ENCODE data around the gene RNF208.

The RNF208 gene

DNA sequence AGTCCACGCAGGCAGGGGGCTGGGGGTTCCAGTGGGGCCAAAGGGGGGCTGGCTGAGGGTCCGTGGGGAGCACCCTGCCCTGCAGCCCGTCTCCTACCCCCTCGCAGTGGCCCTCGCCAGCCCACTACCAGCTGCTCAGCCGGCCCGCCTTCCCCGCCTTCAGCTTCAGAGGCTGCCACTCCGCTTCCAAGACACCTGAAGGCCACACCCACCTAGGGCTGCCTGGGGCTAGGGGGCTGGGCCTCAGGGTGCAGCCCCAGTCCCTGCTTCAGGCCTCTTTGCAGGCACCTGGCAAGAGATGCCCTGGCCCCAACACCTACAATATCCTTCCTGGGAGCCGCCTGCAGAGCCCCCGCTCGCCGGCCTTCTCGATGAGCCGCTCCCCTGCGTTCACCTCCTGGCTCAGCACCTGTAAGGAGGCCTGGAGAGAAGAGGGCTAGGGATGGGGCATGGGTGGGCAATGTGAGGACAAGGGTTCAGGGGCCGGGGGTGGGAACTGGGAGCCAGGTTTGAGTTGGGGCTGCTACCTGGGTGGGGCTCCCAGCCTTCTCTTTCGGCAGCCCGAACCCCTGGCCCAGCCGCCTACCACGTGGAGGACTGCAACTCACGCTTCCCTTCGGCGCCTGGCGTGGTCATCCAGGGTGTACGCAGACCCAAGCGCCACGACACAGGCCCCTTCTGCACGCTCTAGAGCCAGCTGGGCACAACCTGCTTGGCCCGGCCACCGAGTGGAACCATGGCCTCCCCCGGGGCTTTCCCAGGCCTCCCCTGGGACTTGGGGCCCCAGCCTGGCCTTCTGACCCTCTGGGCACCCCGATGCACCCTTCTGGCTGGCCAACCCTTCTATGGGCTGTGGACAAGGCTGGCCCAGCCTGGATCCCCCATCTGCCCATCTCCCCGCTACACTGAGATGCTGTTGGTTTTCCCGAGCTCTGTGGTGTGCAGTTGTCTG is 30.8 kb upstream of the RNF208 start:
- Histone ChIP-seq H3K36me3 (ENCODE audit: control insufficient read depth in 2 of 2, insufficient read depth in 2 of 2, low read length in 2 of 2) (peaks cover 0 to 3% of the 10 kb centered on the region in 2 donors), H3K4me3 (ENCODE audit: low read length in 2 of 2) (no peak overlapping the region), H3K9me3 (ENCODE audit: control insufficient read depth in 2 of 2, low read length in 2 of 2) (no peaks in the 10 kb centered on the region), H3K27me3 (ENCODE audit: control insufficient read depth in 1 of 2, insufficient read depth in 2 of 2, low read length in 2 of 2) (peaks cover 0 to 4% of the 10 kb centered on the region in 2 donors), H3K27ac (ENCODE audit: low read length) (no peak overlapping the region), H3K4me1 (ENCODE audit: control insufficient read depth, insufficient read depth, low read length) (peaks cover 27% of the 10 kb centered on the region), H3K9ac (ENCODE audit: low read length in 2 of 2) (no peak overlapping the region)

DNA sequence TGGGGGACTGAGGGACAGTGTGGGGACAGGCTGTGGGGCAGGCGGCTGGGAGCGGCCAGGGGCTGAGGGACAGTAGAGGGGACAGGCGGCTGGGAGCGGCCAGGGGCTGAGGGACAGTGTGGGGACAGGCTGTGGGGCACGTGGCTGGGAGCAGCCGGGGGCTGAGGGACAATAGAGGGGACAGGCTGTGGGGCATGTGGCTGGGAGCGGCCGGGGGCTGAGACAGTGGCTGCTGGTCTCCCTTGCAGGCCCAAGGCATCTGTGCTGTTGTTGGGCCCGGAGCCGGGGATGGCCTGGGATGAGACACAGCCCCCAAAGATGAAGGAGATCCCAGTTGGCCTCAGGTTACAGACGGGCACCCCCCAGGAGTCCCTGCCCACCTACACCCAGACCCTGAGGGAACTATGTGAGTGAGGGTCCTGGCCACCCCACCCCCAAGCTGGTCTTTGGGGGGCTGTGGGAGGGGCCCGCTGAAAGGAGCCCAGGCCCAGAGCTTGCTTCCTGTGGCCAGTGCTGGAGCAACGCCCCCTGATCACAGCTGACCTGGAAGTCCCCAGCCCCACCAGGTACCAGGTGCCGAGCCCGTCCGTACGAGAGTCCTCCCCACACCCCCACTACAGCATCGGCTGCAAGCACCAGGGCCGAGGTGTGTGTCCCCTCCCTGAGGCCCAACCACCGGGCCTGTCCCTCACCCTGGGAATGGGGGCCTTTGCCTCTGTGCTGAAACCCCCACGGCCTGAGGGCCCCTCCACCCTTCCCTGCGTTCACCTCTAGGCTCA is 29.6 kb upstream of the RNF208 start:
- Histone ChIP-seq H3K9me3 (ENCODE audit: control insufficient read depth in 2 of 2, low read length in 2 of 2) (no peaks in the 10 kb centered on the region), H3K9ac (ENCODE audit: low read length in 2 of 2) (no peak overlapping the region), H3K27ac (ENCODE audit: low read length) (no peak overlapping the region), H3K4me1 (ENCODE audit: control insufficient read depth, insufficient read depth, low read length) (peaks cover 24% of the 10 kb centered on the region), H3K27me3 (ENCODE audit: control insufficient read depth in 1 of 2, insufficient read depth in 2 of 2, low read length in 2 of 2) (peaks cover 0 to 4% of the 10 kb centered on the region in 2 donors), H3K36me3 (ENCODE audit: control insufficient read depth in 2 of 2, insufficient read depth in 2 of 2, low read length in 2 of 2) (peaks cover 0 to under 1% of the 10 kb centered on the region in 2 donors), H3K4me3 (ENCODE audit: low read length in 2 of 2) (no peak overlapping the region)

DNA sequence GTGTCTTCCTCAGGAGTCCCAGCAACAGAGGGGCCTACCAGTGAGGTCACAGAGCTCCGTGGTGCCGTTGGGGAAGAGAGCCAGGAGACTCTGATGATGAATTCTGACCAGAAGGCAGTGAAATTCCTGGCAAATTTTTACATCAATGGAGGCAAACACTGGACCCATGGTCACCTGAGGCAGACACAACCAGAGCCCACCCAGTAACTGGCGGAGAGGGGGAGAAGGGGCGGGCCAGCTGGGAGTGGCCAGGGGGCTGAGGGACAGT is 29.1 kb upstream of the RNF208 start, which contains the start of gene STPG3:
TSS of gene STPG3 (plus strand) at position 93 of the 268 bp plus-strand sequence. CDS start at position 94, 1 bp downstream.
- no peak within 1 kb of the TSS for H3K9ac ChIP-seq (ENCODE audit: low read length in 2 of 2)
- no peaks in the 10 kb centered on the region for H3K36me3 ChIP-seq (ENCODE audit: control insufficient read depth in 2 of 2, insufficient read depth in 2 of 2, low read length in 2 of 2)
- peaks cover 0 to 4% of the 10 kb centered on the region in 2 donors for H3K27me3 ChIP-seq (ENCODE audit: control insufficient read depth in 1 of 2, insufficient read depth in 2 of 2, low read length in 2 of 2)
- H3K9me3 ChIP-seq (ENCODE audit: control insufficient read depth in 2 of 2, low read length in 2 of 2) = no peaks in the 10 kb centered on the region
- peaks cover 19% of the 10 kb centered on the region for H3K4me1 ChIP-seq (ENCODE audit: control insufficient read depth, insufficient read depth, low read length)
- H3K4me3 ChIP-seq (ENCODE audit: low read length in 2 of 2) = no peak within 1 kb of the TSS
- no peak within 1 kb of the TSS for H3K27ac ChIP-seq (ENCODE audit: low read length)

DNA sequence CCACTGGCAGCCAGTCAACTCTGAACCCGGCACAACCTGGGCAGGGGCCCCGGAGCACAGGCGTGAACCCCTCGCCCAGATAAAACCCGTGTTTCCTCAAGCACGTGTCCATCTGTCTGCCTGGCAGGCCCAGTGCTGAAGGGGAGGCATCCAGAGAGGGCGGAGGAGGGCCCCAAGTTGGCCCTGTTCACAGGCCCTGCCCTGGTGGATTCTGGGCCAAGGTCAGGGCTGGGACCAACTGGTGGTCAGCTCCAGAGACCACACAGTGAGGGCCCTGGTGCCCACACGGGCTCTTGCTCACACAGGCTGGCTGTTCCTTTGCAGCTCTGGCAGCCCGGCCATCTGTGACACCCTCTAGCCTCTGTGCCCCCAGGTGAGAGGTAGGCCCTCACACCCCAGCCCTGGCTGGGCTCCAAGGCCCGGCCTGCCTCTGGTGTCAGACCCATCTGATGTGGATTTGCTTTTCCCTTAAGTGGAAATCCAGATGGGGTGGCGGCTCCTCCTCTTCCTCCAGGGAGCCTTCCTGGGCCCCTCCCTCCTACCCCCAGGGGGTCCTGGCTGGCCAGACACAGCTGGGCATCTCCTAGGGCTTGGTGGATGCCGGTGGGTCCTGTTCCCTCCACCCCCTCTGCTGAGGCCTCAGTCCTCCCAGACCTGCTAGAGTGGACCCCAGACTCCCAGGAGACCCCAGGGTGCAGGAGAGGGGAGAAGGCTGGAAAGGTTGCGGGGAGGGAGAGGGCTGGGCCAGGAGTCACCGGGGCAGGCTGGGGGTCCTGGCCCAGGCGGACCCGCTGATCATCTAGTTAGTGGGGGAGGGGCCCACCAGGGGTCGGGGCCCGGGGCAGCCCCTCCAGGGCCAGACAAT is 28.5 kb upstream of the RNF208 start:
- Histone ChIP-seq H3K36me3 (ENCODE audit: control insufficient read depth in 2 of 2, insufficient read depth in 2 of 2, low read length in 2 of 2) (no peaks in the 10 kb centered on the region), H3K4me3 (ENCODE audit: low read length in 2 of 2) (no peak overlapping the region), H3K27ac (ENCODE audit: low read length) (no peak overlapping the region), H3K9ac (ENCODE audit: low read length in 2 of 2) (no peak overlapping the region), H3K27me3 (ENCODE audit: control insufficient read depth in 1 of 2, insufficient read depth in 2 of 2, low read length in 2 of 2) (peaks cover 0 to 4% of the 10 kb centered on the region in 2 donors), H3K4me1 (ENCODE audit: control insufficient read depth, insufficient read depth, low read length) (peaks cover 13% of the 10 kb centered on the region), H3K9me3 (ENCODE audit: control insufficient read depth in 2 of 2, low read length in 2 of 2) (no peaks in the 10 kb centered on the region)

DNA sequence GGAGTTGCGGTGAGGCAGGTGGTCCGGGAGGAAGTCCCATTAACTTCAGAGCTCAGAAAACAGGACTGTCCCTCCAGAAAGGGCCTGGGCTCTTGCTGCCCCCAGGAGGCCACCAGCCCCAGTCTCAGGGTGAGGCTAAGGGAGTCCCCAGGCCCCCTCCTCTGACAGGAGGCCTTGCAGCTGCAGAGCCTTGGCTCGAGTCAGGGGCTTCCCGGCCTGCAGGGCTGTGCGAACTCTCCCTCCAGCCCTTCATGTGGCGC is 25.8 kb upstream of the RNF208 start:
- Histone ChIP-seq H3K27ac (ENCODE audit: low read length) (no peak overlapping the region), H3K27me3 (ENCODE audit: control insufficient read depth in 1 of 2, insufficient read depth in 2 of 2, low read length in 2 of 2) (peaks cover 0 to 4% of the 10 kb centered on the region in 2 donors), H3K4me1 (ENCODE audit: control insufficient read depth, insufficient read depth, low read length) (peaks cover 12% of the 10 kb centered on the region), H3K9me3 (ENCODE audit: control insufficient read depth in 2 of 2, low read length in 2 of 2) (no peaks in the 10 kb centered on the region), H3K36me3 (ENCODE audit: control insufficient read depth in 2 of 2, insufficient read depth in 2 of 2, low read length in 2 of 2) (peaks cover 6 to 7% of the 10 kb centered on the region in 2 donors), H3K4me3 (ENCODE audit: low read length in 2 of 2) (no peak overlapping the region), H3K9ac (ENCODE audit: low read length in 2 of 2) (no peak overlapping the region)

DNA sequence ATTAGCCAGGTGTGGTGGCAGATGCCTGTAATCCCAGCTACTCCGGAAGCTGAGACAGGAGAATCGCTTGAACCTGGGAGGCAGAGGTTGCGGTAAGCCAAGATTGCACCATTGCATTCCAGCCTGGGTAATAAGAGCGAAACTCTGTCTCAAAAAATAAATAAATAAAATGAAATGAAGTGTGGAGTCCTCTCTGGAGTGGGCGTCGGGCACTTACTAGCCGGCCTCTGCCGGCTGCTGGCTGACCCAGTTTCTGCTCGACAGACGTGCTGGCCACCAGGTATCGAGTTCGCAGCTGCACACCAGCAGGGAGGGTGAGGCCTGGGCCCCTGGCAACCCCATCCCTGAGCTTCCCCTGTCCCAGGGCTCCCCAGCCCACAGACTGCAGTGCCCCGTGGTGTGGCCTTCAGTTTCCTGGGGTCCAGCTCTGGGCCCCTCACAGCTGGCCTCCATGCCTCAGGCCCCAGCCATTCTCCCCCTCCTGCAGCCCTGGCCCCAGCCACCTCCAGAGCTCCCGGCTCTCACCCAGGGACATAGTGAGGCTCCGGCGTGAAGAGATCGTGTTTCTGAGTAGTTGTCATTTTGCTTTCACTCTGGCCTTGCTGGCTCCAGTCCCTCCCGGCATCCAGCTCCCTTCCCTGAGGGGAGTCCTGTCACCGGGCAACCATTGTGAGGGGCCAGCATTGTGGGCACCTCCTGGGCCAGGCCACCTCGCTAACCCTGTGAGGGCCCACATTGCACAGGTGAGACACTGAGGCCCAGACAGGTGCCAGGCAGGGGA is 25.3 kb upstream of the RNF208 start:
- H3K36me3 ChIP-seq (ENCODE audit: control insufficient read depth in 2 of 2, insufficient read depth in 2 of 2, low read length in 2 of 2) = peaks cover 10 to 12% of the 10 kb centered on the region in 2 donors
- no peak overlapping the region for H3K9ac ChIP-seq (ENCODE audit: low read length in 2 of 2)
- H3K27ac ChIP-seq (ENCODE audit: low read length) = no peak overlapping the region
- no peaks in the 10 kb centered on the region for H3K9me3 ChIP-seq (ENCODE audit: control insufficient read depth in 2 of 2, low read length in 2 of 2)
- H3K4me1 ChIP-seq (ENCODE audit: control insufficient read depth, insufficient read depth, low read length) = peaks cover 17% of the 10 kb centered on the region
- H3K4me3 ChIP-seq (ENCODE audit: low read length in 2 of 2) = no peak overlapping the region
- H3K27me3 ChIP-seq (ENCODE audit: control insufficient read depth in 1 of 2, insufficient read depth in 2 of 2, low read length in 2 of 2) = peaks cover 0 to 4% of the 10 kb centered on the region in 2 donors

DNA sequence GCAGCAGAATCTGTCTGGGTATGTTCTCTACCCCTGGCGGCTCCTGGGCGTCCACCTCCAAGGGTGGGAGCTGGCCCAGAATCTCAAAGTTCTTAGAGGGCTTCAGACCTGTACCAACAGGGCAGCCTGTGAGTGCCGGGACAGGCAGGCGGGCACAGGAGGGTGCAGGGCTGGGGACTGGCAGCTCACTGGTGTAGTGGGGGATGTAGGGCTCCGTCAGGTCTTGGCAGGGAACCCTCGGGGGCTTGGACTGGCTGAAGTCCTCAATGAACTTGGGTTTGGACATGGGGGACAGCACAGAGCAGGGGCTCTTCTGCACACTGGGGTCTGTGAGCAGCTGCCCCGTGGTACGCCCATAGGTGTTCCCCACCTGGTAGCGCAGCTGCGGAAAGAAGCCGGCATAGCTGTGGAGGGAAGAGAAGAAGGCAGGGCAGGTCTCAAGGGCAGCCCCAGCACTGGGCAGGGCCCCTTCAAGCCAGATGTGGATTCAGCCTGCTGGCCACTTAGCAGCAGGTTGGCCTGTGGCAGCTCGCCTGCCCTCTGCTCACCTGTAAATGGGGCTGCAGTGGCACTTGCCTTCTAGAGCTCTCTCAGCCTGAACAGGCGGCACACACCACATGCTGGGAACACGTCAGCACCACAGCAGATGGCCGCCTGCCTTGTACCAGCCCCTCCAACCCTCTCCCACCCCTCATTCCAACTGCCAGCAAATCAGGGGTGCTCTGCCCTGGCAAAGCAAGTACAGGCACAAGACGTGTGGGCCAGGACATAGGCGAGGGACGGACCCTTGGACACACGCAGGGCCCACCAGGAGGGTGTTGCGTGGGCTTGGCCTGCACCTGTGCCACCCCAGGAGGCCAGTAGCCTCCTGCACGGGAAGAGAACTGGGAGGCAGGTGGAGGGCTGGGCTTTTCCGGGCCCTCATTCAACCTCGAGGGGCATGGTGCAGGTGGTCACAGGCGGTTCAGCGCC is 23.7 kb upstream of the RNF208 start:
- peaks cover 10 to 16% of the 10 kb centered on the region in 2 donors for H3K36me3 ChIP-seq (ENCODE audit: control insufficient read depth in 2 of 2, insufficient read depth in 2 of 2, low read length in 2 of 2)
- H3K27me3 ChIP-seq (ENCODE audit: control insufficient read depth in 1 of 2, insufficient read depth in 2 of 2, low read length in 2 of 2) = peaks cover 0 to 2% of the 10 kb centered on the region in 2 donors
- no peak overlapping the region for H3K27ac ChIP-seq (ENCODE audit: low read length)
- no peak overlapping the region for H3K9ac ChIP-seq (ENCODE audit: low read length in 2 of 2)
- peaks cover 25% of the 10 kb centered on the region for H3K4me1 ChIP-seq (ENCODE audit: control insufficient read depth, insufficient read depth, low read length)
- H3K4me3 ChIP-seq (ENCODE audit: low read length in 2 of 2) = no peak overlapping the region
- no peaks in the 10 kb centered on the region for H3K9me3 ChIP-seq (ENCODE audit: control insufficient read depth in 2 of 2, low read length in 2 of 2)

DNA sequence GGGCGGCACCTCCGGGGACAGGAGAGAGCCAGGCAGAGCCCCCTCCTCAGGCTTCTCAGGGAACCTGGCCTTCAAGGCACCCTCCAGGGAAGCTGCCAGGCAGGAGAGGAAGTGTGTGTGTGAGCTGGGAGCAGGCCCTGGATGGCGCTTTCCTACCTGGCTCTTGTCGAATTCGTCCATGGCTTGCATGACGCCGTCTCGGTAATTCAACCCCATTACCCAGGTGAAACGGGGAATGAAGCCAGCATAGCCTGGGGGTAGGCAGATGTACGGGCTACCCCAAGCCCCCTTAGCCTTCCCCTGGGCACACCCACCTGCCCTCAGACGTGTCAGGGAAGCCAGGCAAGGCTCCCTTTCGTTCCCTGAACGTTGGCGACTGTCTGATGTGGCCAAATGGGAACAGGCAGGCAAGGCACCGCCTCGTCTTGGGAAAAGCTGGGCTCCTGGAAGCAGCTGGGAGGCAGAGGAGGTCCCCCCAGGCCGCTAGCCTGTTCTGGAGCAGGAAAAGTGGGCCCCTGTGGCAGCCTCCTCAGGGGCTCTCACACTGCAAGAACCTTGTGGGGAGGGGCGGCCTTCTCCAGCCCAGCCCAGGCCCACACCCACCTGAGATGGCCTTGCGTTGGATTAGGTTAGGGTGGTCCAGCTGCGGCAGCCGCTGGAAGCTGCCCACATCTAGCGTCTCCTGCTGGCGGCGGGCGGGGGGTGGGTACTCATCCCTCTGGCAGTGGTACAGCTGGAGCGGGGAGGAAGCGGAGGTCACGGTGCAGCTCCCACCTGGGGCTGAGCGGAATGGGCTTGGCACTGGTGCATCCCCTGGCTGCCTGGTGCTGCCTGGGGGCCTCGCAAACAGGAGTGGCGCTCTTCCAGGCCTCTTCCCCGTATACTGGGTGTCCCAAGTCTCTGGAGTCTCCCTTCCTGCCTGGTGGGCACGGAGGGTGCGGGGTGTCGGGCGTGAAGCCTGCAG is 22.7 kb upstream of the RNF208 start:
- Histone ChIP-seq H3K4me1 (ENCODE audit: control insufficient read depth, insufficient read depth, low read length) (peaks cover 29% of the 10 kb centered on the region), H3K36me3 (ENCODE audit: control insufficient read depth in 2 of 2, insufficient read depth in 2 of 2, low read length in 2 of 2) (peaks cover 10 to 16% of the 10 kb centered on the region in 2 donors), H3K27me3 (ENCODE audit: control insufficient read depth in 1 of 2, insufficient read depth in 2 of 2, low read length in 2 of 2) (no peaks in the 10 kb centered on the region), H3K4me3 (ENCODE audit: low read length in 2 of 2) (no peak overlapping the region), H3K27ac (ENCODE audit: low read length) (no peak overlapping the region), H3K9ac (ENCODE audit: low read length in 2 of 2) (no peak overlapping the region), H3K9me3 (ENCODE audit: control insufficient read depth in 2 of 2, low read length in 2 of 2) (no peaks in the 10 kb centered on the region)

All from stomach smooth muscle (tissue), 2 donors.